Renal pelvis (tissue), 4 donors: Measurements from ENCODE around the gene DMRT1. TPM values are rescaled to one million over a fixed set of nuclear protein-coding genes. Genes with fewer than 3 reads are reported as not detected.

Experiments
- DNase-seq: peaks from one replicate; pipeline ENCODE4 v3.0.0-alpha.2; 2013
- polyA plus RNA-seq, 3 donors: library from polyadenylated mRNA; unstranded; fragments of 120-200 nt; gene quantifications; one replicate each; pipeline ENCODE4 v1.2.1, GENCODE V29; 2013; ENCODE audit not compliant: insufficient read length in 3 of 3

The DMRT1 gene
- polyA plus RNA-seq, 3 donors = 0.04 TPM; not detected in 2

DNA sequence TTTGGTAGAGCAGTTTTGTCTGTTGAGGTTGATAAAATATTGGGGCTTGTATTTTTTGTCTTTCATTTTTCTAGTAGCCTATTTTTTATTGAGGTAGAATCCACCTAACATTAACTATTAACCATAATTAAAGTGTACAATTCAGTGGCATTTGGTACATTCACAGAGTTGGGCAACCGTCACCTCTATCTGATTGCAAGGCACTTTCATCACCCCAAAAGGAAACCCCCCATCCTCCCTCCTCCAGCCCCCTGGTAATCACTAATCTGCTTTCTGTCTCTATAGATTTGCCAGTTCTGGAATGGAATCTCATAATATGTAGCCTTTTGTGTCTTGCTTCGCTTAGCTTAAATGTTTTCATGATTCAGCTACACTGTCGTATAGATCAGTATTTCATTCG lies 79.4 kb downstream of the DMRT1 start:
- DNase-seq = no peak

DNA sequence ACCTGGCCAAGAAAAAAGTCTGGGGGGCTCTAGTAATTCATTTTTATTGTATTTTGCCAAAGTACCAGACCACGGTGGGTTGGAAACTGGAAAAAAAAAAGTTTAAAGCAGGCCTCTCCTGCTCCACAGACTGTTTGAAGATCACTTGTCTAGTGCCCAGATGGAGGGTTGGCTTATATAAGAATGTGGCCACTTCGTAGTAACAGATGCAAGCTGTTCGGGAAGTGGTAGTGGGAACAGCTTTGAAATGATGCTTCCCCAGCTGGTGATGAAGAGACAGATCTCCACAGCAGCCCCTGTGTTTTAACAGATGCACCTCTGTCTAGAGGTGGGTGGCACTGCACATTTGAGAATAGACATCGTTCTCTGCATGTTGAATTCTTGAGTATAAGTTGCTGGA lies 80.7 kb downstream of the DMRT1 start:
- no peak for DNase-seq

DNA sequence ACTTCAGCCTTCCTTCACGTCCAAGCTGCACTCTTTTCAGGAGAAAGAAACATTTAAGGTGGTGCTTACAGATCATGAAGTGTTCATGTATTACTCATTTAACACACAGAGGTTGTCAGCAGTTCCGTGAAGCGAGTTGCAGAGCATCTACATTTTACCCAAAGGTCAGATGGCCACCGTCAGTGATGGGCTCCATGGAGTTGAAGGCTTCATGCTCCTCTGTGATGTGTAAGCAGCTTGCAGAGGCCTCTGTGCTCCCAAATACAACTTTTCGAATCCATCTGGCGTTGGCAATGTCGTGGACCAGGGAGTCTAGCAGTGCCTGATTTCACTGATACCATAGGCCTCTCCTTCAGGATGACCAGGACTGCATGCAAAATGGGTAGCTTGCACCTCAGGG lies 81.2 kb downstream of the DMRT1 start:
- no peak for DNase-seq

DNA sequence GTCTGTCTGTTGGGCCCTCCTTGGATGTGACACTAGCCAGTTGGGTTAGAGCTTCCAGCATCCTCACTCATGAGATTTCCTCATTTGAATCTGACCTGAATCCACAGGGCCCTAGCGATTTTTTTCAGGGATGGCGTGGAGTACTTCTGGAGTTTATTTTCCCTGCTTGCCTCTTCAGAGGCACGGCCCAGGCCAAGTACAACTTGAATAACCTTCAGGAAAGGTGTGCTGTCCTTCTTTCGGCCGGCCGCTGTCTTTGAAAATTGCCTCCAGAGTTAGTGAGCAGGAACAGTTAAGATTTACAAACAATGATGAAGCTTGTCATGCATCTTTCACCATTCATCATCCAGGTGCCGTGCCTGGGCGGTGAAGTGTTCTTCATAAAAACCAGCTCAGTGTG lies 85.5 kb downstream of the DMRT1 start:
- DNase-seq = no peak

DNA sequence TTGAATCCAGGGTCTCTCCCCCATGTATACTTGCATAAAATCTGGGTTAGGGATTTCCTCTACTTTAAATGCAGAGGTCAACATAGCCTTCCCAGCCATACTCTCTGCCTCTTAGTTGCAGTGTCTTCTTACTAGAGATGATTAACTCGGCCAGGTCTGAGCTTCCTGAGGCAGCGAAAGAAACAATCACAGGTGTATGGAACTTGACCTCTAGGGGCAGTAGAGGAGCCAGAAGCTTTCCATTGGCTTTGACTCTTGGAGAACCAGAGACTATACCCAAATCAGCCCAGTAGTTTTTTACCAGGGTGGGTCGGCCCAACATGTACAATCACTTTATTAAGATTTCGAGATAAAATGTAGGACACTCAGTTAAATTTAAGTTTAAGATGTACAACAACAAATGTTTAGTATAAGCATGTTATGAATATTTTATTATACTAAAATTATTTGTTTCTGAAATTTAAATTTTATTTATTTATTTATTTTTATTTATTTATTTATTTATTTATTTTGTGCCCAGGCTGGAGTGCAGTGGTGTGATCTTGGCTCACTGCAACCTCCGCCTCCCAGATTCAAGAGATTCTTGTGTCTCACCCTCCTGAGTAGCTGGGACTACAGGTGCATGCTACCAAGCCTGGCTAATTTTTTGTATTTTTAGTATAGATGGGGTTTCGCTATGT lies 87.0 kb downstream of the DMRT1 start:
- peak; percentile 65 for DNase-seq

DNA sequence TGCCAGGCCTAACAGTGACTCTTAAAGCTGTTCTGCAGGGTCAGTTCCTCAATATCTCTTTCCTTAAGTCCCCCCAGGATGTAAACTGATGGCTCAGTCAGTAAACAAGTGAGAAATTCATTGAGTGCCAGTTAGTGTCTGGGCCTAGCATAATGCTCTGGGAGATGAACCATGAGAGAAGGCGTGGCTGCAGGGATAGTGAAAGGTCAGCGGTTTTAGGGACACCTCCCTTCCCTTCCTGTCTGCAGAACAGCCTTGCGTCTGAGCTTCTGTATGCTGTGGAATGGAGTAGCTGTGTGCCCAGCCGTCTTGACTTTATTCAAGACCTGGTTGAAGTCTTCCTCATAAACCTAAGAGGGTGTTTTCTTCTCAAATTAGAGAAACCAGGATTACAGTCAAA lies 88.2 kb downstream of the DMRT1 start:
- DNase-seq = no peak

DNA sequence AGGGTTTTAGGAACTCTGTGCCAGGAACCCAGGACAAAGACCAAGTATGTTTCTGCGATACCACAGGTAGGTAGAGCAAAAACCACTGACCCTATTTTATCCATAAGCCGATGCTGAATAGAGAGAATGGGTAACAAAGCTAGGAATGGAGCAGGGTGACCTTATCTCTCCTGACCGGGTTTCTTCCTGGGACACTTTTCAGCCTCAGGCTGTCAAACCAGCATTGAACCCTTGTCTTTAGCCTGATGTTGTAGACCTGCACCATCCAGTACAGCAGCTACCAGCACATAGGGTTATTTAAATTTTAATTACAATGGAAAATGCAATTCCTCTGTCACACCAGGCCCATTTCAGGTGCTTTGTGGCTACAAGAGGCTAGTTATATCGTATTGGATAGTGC lies 91.9 kb downstream of the DMRT1 start:
- DNase-seq = no peak

DNA sequence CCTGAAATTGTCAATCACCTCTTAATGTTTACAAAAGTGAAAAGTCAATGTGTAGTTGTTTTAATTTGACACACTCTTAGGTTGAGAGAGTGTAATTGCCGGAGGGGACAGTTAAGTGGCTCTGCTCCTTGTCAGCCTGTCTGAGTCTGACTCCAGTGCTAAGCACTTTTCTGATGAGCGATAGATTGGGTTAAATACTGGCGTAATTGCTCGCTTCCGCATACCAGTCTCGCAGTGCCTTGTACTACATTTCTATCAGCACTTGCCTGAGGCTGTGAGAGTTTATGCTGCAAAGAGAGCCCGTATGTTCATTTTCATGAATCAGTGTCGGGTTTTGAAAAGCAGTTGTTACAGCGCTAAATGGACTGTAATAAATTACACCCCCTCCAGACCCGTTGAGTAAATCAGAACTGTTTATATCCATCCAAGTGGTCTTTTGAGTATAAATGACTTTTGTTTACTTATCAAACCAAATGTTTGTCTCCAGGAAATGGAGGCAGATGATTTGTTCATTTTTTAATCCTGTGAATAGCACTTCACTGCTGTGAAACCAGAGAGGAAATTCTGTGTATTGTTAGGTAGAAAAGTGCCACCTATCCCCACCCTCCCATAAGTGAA lies 94.0 kb downstream of the DMRT1 start:
- DNase-seq = peak; percentile 37

DNA sequence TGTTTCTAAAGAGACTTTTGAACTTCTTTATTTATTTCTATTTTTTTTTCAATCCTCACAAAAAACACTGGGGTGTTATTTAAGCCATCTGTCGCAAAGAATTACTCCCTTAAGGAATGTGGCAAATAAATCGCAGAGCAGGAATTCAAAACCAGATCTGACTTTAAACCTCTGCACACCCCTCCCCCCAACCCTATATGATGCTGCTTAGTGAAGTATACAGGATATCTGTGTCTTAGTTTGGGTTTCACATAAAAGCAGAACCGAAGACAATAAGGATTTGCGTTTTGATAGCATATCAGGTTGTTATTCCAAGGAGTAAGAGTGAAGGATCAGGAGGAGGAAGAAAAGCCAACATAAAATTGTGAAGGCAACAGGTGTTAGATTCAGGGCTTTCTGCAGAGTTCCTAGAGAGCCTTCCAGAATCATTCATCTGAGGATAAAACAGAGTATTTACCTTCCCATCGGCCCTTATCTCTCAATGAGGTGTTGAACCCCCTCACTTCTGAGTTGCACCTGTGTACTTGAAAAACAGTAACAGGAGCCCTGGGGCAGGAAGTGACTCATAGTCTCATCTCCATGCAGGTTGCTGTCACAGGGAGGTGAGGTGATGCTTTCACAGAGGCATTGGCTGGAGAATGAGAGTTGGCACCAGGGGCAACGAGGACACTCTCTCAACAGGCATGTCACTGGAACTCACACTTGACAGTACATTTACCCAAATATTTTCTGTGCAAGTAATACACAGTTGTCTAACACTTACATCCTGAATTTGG lies 101.5 kb downstream of the DMRT1 start:
- DNase-seq = no peak

DNA sequence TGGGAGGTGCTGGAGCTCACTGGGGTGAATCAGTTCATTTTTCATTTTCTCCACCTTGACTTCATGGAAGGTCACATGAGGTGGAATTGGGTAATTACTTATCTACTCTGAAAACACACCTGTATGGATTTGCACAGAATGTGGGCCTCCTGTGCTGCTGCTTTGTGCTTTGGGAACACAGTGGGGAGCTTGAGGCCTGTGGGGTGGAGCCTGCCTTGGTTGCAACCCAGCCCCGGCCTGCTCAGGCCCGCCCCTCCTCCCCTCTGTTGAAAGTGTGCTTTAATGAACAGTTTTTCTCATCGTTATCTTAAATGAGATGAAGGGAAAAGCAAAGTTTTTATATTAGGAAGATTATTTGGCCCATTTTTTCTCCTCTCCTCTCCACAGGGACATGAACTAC lies 106.5 kb downstream of the DMRT1 start:
- DNase-seq = no peak

DNA sequence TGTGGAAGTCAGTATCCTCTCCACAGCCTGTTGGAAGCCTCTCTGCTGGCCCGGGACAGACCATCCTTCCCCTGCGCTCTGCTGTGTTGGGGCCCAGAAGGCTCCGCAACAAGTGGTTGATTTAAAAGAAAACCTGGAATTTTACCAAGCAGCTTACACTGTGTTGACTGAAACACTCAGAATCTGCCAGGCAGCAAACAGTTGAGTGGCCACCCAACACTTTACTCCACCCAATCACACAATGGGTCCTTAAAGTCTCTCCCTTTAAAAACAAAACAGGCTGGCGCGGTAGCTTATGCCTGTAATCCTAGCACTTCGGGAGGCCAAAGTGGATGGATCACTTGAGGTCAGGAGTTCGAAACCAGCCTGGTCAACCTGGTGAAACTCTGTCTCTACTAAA lies 107.0 kb downstream of the DMRT1 start:
- DNase-seq = no peak

DNA sequence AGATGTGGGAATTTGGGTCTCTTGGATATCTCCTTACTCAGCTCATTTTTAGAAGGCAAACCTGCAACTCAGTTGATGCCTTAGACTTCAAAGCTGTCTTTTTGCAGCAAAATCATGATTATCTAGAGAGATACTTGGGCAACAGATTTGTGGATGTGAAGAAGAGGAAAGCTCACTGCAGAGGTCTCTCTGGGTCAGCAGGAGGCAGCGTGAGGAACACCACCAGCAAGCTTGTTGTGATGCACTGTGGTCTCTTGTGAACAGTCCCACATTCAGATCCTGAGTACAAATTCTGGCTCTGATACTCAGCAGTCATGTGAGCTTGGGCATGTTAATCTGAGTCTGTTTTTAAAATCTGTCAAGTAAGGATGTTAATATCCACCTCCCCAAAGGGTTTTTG lies 108.6 kb downstream of the DMRT1 start:
- no peak for DNase-seq

DNA sequence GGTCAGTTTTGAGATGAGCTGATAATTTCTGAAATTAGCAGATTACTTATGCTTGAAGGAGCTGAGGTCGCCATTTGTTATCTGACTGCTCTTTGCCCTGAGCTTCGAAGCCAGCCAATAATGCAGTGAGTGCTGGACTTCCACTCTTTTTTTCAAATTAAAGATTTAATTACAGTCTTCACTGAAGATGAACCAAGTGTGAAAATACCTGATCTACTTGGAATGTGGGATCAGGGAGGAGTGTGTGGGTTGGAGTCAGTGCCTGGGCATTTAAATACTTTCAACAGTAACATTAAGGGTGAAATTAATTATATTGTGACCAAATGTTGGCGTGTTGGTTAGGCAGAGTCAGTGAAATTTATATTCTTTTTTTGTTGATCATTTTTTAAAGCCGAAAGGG lies 111.0 kb downstream of the DMRT1 start:
- DNase-seq = no peak

DNA sequence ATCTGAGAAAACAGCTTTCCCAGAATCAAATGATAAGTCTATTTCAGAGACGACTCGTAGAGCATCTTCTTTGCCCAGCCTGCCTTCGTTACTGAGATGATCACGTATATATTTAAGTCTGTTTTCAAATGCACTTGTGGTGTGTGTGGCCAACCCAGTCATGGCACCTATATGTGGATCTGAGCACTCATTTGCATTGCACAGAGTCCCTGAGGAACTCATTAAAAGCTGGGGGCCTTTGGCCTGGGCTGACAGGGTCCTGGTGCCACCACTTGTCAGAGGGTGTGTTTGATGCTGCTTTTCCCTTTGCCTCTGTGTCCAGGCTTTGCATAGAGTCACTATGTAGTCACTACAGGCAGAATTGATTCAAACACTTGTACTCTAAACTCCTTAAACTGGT lies 117.6 kb downstream of the DMRT1 start:
- DNase-seq = no peak

DNA sequence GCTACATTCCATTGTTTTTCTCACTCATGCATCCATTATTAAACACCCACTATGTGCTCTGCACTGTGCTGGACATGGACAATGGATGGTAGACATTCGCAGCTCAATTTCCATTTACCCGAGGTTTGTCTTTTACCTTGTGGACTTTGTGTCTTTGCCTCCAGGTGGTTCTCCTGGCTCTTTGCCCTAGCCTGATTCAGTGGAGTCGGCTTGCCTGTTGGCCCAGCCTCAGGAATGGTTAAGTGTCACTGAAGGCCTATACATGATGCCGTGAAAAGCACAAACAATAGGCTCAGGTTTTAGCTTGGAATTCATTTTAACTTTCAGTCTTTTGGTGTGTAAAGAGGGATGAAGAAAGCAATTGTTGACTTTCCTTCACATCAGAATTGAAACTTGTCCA lies 118.4 kb downstream of the DMRT1 start:
- no peak for DNase-seq

DNA sequence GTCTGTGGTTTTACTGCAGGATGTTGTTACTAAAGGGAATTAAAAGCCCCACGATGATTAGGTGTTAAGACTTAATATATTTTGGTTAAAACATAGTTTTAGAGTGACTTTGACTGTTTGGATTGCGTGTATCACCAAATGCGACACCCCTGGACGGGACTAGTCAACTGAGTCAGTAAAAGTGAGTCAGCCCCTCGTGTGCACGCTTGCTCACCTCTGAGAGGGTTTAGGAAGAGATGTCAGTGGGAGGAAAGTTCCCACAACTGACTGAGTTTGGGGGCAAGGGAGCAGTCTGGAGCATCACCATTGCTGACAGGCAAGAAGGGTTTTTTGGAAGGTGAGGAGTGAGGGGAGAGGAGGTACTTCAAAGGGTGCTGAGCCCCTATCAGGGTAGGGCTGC lies 120.5 kb downstream of the DMRT1 start:
- no peak for DNase-seq

DNA sequence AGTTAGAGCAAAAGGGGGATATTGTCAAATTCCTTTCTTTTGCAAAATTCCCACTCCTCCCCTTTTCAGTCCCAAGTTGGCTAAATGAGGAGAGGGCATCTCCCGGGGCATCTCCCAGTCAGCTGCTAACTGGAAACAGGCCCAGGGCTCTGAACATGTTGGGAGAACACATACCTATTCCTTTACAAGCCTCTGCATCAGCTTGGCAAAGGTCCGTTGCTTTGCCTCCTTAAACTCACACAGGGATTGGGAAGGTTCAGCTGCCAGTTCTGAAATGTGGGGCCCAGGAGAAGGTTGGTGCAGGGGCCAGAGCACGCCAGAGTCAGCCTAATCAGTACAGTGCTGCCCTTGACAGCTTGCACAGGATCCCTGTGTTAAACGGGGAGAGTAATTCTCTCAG lies 124.0 kb downstream of the DMRT1 start:
- no peak for DNase-seq

DNA sequence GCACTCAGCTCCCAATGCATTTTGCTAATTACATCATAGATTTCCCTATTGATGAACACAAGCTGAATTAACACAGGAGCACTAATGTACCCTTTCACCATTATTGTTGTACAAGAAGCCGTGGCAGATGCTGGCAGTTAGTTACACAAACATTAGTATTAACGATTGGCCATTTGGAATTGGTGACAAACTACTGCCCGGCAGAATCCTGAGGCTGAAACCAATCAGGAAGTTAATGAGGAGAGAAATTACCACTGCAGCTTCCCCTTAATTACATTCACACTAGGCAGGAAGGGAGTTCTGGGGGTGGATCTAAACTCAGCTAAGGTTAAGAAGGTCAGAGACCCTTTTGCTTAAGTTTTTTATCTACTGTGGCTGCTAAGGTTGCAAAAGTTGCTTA lies 125.4 kb downstream of the DMRT1 start:
- no peak for DNase-seq

DNA sequence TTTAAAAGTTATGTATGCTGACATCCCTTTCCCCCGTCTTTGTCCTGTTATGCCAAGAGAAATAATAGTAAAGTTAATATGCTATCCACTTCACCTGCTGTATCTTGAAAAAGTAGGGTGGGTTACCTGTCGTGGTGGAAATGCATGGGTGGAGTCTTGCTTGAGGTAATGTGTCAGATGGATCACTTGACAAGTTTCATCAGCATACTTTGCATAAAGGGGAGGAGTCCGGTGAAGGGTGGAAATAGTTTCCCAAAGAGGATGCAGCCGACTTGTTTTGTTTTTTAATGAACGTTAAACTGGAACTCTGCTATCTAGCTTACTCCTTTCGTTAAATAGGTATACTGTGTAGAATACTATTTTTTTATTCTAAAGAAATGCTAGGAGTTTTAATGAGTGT lies 125.9 kb downstream of the DMRT1 start:
- no peak for DNase-seq

DNA sequence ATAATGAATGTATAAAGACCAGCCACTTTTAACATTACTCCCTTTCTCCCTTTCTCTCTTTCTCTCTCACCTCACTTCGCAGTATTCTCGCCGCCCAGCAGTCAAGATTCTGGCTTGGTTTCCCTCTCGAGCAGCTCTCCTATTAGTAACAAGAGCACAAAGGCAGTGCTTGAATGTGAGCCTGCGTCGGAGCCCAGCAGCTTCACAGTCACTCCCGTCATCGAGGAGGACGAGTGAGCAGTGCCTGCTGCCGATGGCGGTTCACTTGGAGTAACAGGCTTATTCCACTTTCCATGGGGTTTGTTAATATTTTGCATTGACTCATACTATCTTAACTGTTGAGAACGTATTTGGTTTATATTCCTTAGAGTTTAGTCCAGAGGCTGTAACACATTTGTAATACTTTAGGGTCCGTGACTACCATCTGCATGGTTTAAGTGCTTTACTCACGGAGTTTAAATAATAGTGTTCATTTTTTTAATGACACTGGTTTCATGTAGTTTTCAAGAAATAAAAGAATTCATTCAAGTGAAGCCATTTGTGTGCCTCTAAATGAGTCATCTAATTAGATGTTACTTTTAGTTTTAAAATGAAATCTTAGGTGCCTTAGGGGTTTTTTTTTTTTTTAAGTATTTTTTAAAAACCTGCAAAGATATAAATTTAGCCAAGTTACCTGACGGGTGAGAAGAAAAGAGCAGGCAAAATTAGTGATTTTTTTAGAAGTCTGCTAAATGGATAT lies 126.6 kb downstream of the DMRT1 start:
- DNase-seq = no peak

DNA sequence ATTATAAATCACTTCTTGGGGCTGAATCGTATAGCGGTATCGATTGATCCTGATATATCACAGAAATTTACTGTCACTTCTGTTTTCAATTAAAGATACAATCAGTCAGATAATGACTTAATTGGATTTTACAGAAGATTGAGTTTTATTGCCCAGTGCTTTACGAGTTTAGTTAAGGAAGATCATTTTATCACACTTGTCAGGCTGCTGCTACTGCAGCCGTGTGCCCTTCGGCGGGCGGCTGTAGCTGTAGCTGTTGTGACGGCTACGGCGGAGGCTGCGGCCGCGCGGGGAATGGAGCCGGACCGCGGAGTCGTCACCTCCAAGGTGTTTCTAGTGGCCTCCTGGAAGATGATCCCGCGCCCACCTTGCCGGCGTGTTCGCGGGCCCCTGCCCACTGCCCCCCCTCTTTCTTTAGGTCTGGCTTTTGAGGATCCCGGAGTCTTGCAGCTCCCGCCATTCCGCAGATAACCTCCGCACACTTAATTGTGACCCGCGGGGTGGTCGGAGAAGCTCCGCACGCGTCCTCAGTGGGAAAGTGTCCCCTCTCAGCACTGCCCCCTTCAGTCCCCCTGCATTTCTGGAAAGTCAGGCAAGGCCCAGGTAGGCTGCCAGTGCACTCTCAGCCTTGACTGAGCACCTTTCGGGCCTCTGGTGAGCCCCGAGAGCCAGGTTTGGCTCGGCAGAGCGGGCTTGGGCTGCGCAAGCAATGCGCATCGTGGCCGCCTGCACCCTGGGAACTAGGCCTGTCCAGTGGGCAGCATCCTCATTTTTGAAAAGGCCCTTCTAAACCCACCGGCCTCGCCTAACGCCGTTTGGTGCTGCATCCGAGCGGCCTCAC lies 128.0 kb downstream of the DMRT1 start:
- no peak for DNase-seq
